ENCODE data around the gene HAL. TPM values are rescaled to one million over a fixed set of nuclear protein-coding genes. Genes with fewer than 3 reads are reported as not detected.

HAL gene
- total and polyA plus RNA-seq, 2 of the 4 experiments (the other 2 are of a cell fraction), result under 0.01 to 0.02 TPM

- dilution Hi-C loops (cut with HindIII; ENCODE audit: low sequenced_read_pairs, unreplicated experiment), result no loop called here
- ChIA-PET CTCF (interaction anchor here (0.6 to 2.1 kb wide), 2 partner anchors 9 to 35 kb away, joined by 3 to 11 read pairs; no protein-coding TSS in a partner anchor), POLR2A (ENCODE audit: unreplicated experiment) (no interaction called here)
- H2AFZ ChIP-seq (replicated peaks; ENCODE audit: low read length, poor library complexity), result no peak overlapping the region
- H4K5ac ChIP-seq (ENCODE audit: low read depth, low read length), result no peak overlapping the region
- no peak overlapping the region for H2BK5ac ChIP-seq (ENCODE audit: low read depth, low read length, poor library complexity, severe bottlenecking)
- no peak overlapping the region for H3K18ac ChIP-seq (ENCODE audit: low read depth, low read length)
- 40% methylated on average over 1 of the region's 4 CpGs; no CpG with 5 or more reads in 1 of the 2 experiments for WGBS, 2 experiments (ENCODE audit: extremely low coverage in 2 of 2, insufficient read length in 1 of 2)
- no TSS peak for BruUV-seq (replicated peaks)
- no peak overlapping the region for H2BK20ac ChIP-seq (ENCODE audit: low read depth, low read length)
- in situ Hi-C loops (cut with MboI; ENCODE audit: low sequenced_read_pairs), result no loop called here
- H3K79me1 ChIP-seq (ENCODE audit: low read depth in 1 of 2, low read length in 2 of 2), result no peaks in the 10 kb centered on the region
- no peak overlapping the region for H2BK15ac ChIP-seq (ENCODE audit: low read depth, low read length)
- no peak overlapping the region for H2BK120ac ChIP-seq (ENCODE audit: low read depth, low read length)
- H3K36me3 ChIP-seq (ENCODE audit: control insufficient read depth, insufficient read depth, low read length), result no peaks in the 10 kb centered on the region
- peaks cover 20% of the 10 kb centered on the region for H3K27me3 ChIP-seq (ENCODE audit: control insufficient read depth, insufficient read depth, low read length)
- no peak overlapping the region for H4K8ac ChIP-seq (ENCODE audit: low read depth in 2 of 2, low read length in 2 of 2)
- H3K4me1 ChIP-seq (ENCODE audit: control insufficient read depth, insufficient read depth, low read length), result peaks cover 2% of the 10 kb centered on the region; the same call in 1 of the 2 replicates
- H3K14ac ChIP-seq (replicated peaks; ENCODE audit: low read depth, low read length), result no peak overlapping the region
- no peak overlapping the region for H3K4me2 ChIP-seq (ENCODE audit: low read depth, low read length)
- H2AK5ac ChIP-seq (ENCODE audit: low read depth, low read length), result no peak overlapping the region
- H3K9me1 ChIP-seq (ENCODE audit: insufficient read depth, low read length), result no peaks in the 10 kb centered on the region
- no peaks in the 10 kb centered on the region for H4K20me1 ChIP-seq (ENCODE audit: insufficient read depth, low read length)
- no peak overlapping the region for H3K56ac ChIP-seq (ENCODE audit: extremely low read depth, insufficient read depth, low read length)
- no peak for TF ChIP-seq RAD21 (IDR thresholded peaks at IDR 0.05; ENCODE audit: low read length)
- TF ChIP-seq FOS (IDR thresholded peaks at IDR 0.05; ENCODE audit: low read depth, low read length), result no peak
- TF ChIP-seq NFE2L2 (IDR thresholded peaks at IDR 0.05; ENCODE audit: low read depth, low read length), result no peak
- TF ChIP-seq SMC3 (IDR thresholded peaks at IDR 0.05; ENCODE audit: low read depth, low read length), result no peak
- TF ChIP-seq MAZ (IDR thresholded peaks at IDR 0.05; ENCODE audit: borderline replicate concordance, low read depth, low read length), result no peak
- TF ChIP-seq MAFK (IDR thresholded peaks at IDR 0.05; ENCODE audit: low read depth, low read length), result no peak
- TF ChIP-seq ELK1 (IDR thresholded peaks at IDR 0.05; ENCODE audit: borderline replicate concordance, low read depth, low read length), result no peak
- no peak for TF ChIP-seq MXI1 (IDR thresholded peaks at IDR 0.05; ENCODE audit: borderline replicate concordance, low read depth, low read length)
- TF ChIP-seq CTCF (conservative IDR thresholded peaks at IDR 0.05; ENCODE audit: low read depth, low read length), result no peak
- no peak for TF ChIP-seq RFX5 (IDR thresholded peaks at IDR 0.05; ENCODE audit: low read depth, low read length)
- TF ChIP-seq CEBPB (IDR thresholded peaks at IDR 0.05; ENCODE audit: low read depth, low read length), result no peak
- no peak for TF ChIP-seq POLR2A (IDR thresholded peaks at IDR 0.05; ENCODE audit: low read depth, low read length)
- no peak for TF ChIP-seq CHD1 (IDR thresholded peaks at IDR 0.05; ENCODE audit: low read depth, low read length)
- no peak for TF ChIP-seq USF2 (IDR thresholded peaks at IDR 0.05; ENCODE audit: low read depth, low read length)
- no peak for TF ChIP-seq BHLHE40 (IDR thresholded peaks at IDR 0.05; ENCODE audit: low read depth, low read length)
- TF ChIP-seq RCOR1 (IDR thresholded peaks at IDR 0.05; ENCODE audit: insufficient replicate concordance, low read length), result no peak
- no peak overlapping the region for H3K9ac ChIP-seq (ENCODE audit: low read depth, low read length)
- no peak overlapping the region for H4K91ac ChIP-seq (ENCODE audit: insufficient read depth, low read depth, low read length)
- no peak overlapping the region for H3K27ac ChIP-seq (ENCODE audit: insufficient read depth, low read length)
- ATAC-seq (ENCODE audit: low read depth), result no peak
- H2AK9ac ChIP-seq (replicated peaks; ENCODE audit: low read depth, low read length, poor library complexity), result no peak overlapping the region
- H3K4me3 ChIP-seq (ENCODE audit: insufficient read depth, low read depth, low read length), result no peak overlapping the region
- H3K9me3 ChIP-seq (ENCODE audit: control insufficient read depth, insufficient read depth, low read length), result no peaks in the 10 kb centered on the region
- DNase-seq, result no peak
- H3K23ac ChIP-seq (ENCODE audit: low read depth, low read length), result no peak overlapping the region
- intact Hi-C loops (cut with micrococcal nuclease), result no loop called here
- H3K4ac ChIP-seq (ENCODE audit: low read depth, low read length), result no peak overlapping the region
Measured at GRCh38 chr12:95989504-95990123, 6.5 kb downstream of the HAL start.
